BLaER1 treated with 17β-estradiol and CSF1 and Interleukin-3, amounts not matched to agents 10 nM and 100 nM (cell line): ENCODE data around the gene WFS1.

Experiments used
- H3K27ac ChIP-seq, 11 experiments: shearing (Covaris generic); formaldehyde crosslinking; 2 replicates each; pipeline ENCODE4 v1.8.1; 2022
- H3K27me3 ChIP-seq, 11 experiments: shearing (Covaris generic); formaldehyde crosslinking; 2 replicates each; pipeline ENCODE4 v1.8.1; 2022
- H3K36me3 ChIP-seq, 11 experiments: shearing (Covaris generic); formaldehyde crosslinking; 2 replicates each; pipeline ENCODE4 v1.8.1; 2022
- H3K4me1 ChIP-seq, 10 experiments: shearing (Covaris generic); formaldehyde crosslinking; 2 replicates each; pipeline ENCODE4 v1.8.1; 2022
- H3K4me2 ChIP-seq, 11 experiments: shearing (Covaris generic); formaldehyde crosslinking; 2 replicates each; pipeline ENCODE4 v1.8.1; 2022
- H3K4me3 ChIP-seq, 10 experiments: shearing (Covaris generic); formaldehyde crosslinking; 2 replicates each; pipeline ENCODE4 v1.8.1; 2022
- H3K9ac ChIP-seq, 11 experiments: shearing (Covaris generic); formaldehyde crosslinking; 2 replicates each; pipeline ENCODE4 v1.8.1; 2022
- H3K9me3 ChIP-seq, 11 experiments: shearing (Covaris generic); formaldehyde crosslinking; replicated peaks in 1 of 11; 2 replicates each; pipeline ENCODE4 v1.8.1; 2022
- H4K20me1 ChIP-seq, 11 experiments: shearing (Covaris generic); formaldehyde crosslinking; 2 replicates each; pipeline ENCODE4 v1.8.1; 2022
- Cebpa-rat ChIP-seq, 11 experiments: shearing (Covaris generic); IDR thresholded peaks; 2 replicates each; pipeline ENCODE4 v1.8.1; 2022

The WFS1 gene

DNA sequence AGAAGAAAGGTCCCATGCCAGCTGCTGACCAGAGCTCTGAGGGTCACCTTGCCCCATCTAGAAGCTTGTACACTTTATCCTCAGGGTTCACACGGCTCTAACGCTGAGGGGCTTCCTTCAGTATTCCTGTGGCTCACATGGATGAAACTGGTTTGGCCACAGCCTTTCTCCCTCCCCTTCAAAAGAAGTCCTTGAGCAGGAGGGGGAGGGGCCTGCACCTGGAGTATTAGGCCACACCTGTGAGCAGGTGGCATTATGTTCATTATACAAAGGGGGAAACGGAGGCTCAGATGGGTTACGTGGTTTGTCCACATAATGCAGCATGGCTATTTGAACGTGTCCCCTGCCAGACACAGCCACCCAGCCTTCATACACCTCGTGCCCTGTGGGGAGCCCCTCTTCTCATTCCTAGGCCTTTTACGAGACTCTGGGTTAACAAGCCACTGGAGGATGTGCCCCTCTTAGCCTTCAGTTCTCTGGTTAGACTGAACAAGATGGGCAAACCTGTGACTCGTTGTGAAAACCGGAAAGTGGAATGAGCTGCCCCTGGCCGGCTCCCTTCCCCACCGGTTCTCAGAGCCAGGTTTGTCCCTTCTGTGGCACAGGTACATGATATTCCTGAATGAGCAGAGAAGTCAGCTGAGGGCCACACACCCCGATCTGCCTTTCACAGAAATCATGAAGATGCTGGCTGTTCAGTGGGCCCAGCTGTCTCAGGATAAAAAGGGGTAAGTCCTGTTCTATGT is 42.1 kb upstream of the WFS1 start:
- no peaks in the 10 kb centered on the region for H3K36me3 ChIP-seq
- H3K9me3 ChIP-seq, result peaks cover 2 to 4% (median 3%) of the 10 kb centered on the region in 11 experiments; a peak in 20 of 22 replicates
- no peak overlapping the region for H3K27ac ChIP-seq
- H4K20me1 ChIP-seq, result peaks cover 0 to 31% (median 0%) of the 10 kb centered on the region in 11 experiments; a peak in 6 of 22 replicates
- H3K9ac ChIP-seq, result no peak overlapping the region
- no peak for TF ChIP-seq Cebpa-rat (IDR thresholded peaks at IDR 0.05)
- peak overlapping the region in 8 of 11 experiments; percentile 41 to 83 (median 71); a peak in 17 of 22 replicates for H3K4me2 ChIP-seq
- peaks cover 0 to 59% (median 33%) of the 10 kb centered on the region in 10 experiments; a peak in 16 of 20 replicates for H3K4me1 ChIP-seq
- H3K4me3 ChIP-seq, result no peak overlapping the region
- no peaks in the 10 kb centered on the region for H3K27me3 ChIP-seq

DNA sequence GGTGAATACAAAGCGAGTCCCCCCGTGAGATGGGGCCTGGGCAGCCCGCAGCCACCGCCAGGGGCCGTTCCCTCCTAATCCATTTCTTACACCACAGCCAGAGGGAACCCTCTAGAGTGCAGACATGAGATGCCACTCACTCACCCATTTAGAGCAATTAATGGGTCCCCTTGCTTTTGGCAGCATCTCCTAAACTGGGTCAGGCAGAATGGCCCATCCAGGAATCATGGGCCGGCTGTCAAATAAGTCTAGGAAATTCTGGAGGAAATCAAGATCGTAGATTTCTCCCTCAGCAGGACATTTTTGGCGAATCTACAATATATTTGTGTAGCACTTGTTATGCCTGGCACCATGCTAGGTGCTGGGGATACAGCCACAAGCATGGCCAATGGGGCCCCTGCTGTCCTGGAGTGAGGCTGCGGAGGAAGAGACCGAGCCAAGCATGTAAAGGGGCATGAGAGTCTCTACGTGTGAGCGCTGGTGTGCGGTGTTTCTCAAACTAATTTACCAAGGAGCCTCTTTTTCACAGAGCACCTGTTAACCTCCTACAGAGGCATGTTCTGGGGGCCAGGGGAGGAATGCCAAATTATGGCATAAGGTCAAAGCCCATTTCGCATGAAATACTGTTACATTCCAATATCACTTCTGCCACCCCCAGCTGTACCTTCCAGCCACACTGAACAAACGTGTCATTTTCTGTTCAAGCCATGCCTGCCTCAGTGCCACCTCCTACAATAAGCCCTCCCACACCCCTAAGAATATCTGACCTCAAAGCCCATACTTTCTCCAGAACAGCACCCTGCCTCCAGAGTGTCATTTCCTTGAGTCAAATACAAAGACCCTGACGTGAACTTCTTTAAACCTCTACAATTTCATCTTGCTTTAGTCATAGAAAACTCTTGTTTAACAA is 41.2 kb upstream of the WFS1 start:
- no peak overlapping the region for H3K27ac ChIP-seq
- no peak overlapping the region for H3K9ac ChIP-seq
- peak overlapping the region in 4 of 11 experiments; percentile 19 to 77 (median 52); a peak in 4 of 22 replicates for H3K4me2 ChIP-seq
- no peak overlapping the region for H3K4me3 ChIP-seq
- H3K4me1 ChIP-seq, result peaks cover 0 to 67% (median 37%) of the 10 kb centered on the region in 10 experiments; a peak in 16 of 20 replicates
- no peaks in the 10 kb centered on the region for H3K27me3 ChIP-seq
- no peaks in the 10 kb centered on the region for H3K36me3 ChIP-seq
- H3K9me3 ChIP-seq, result no peaks in the 10 kb centered on the region
- no peak for TF ChIP-seq Cebpa-rat (IDR thresholded peaks at IDR 0.05)
- H4K20me1 ChIP-seq, result peaks cover 0 to 31% (median 0%) of the 10 kb centered on the region in 11 experiments; a peak in 6 of 22 replicates

DNA sequence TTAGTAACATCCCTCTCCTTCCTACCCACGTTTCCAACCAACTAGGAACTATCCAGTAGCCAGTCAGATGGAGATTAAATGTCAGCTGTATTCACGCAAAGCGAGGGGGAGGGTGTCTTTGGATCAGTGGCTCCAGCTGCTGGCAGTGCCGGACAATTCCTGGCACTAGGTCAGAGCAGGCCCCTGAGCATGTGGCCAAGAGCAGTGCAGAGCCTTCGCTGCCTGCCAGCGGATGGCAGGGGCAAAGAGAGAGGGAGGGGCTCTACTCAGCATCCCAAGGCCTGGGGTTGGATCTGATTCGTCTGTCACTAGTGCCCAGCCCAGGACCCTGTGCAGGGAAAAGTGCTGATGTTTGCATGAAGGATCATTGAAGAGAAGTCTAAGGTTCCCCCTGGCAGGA is 40.6 kb upstream of the WFS1 start:
- Histone ChIP-seq H3K27ac (no peak overlapping the region), H3K4me3 (no peak overlapping the region), H4K20me1 (peaks cover 0 to 27% (median 0%) of the 10 kb centered on the region in 11 experiments; a peak in 6 of 22 replicates), H3K36me3 (no peaks in the 10 kb centered on the region), H3K27me3 (no peaks in the 10 kb centered on the region), H3K4me1 (peaks cover 0 to 74% (median 43%) of the 10 kb centered on the region in 10 experiments; a peak in 16 of 20 replicates), H3K4me2 (peak overlapping the region in 3 of 11 experiments; percentile 1 to 75 (median 19); a peak in 2 of 22 replicates), H3K9ac (no peak overlapping the region), H3K9me3 (no peaks in the 10 kb centered on the region)
- no peak for TF ChIP-seq Cebpa-rat (IDR thresholded peaks at IDR 0.05)

DNA sequence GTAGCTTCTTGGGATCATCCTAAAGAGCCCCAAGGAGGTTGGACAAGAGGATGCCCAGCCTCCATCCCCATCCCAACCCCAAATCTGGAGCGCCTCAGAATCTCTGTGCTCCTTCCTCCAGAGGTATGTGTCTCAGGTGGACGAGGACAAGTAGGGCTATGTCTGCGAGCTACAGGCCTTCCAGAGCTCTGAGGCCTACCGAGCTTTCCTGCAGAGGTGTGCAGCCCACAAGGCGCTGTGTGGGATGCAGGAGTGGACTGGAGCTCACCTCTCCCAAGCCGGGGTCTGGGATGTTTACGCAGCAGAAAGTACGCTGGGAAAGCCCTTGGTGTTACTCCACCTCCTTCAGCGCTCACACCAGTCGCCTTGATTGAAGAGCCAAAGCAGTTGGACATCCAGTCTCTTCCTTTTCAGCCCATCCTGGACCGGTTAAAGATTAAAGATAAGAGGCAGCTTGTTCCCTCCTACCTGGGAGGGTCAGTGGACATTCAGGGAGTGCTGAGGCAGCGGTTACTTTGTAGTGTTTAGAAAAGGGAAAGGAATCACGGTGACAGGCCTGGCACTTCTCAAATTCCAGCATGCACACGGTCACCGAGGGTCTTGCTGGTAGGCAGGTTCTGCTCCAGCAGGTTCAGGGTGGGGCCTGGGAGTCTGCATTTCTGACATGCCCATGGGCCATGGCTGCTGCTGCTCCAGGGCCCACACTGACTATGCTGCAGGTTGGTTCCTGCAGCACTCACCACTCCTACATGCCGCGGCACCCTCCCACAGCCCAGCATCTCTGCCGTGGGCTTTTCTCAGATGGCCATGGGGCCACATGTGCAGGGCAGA is 39.8 kb upstream of the WFS1 start:
- Histone ChIP-seq H4K20me1 (peaks cover 0 to 25% (median 0%) of the 10 kb centered on the region in 11 experiments; a peak in 6 of 22 replicates), H3K27me3 (no peaks in the 10 kb centered on the region), H3K27ac (no peak overlapping the region), H3K36me3 (no peaks in the 10 kb centered on the region), H3K4me3 (no peak overlapping the region), H3K4me2 (peak overlapping the region in 9 of 11 experiments; percentile 39 to 82 (median 70); a peak in 18 of 22 replicates), H3K9me3 (no peaks in the 10 kb centered on the region), H3K9ac (no peak overlapping the region), H3K4me1 (peaks cover 0 to 82% (median 51%) of the 10 kb centered on the region in 10 experiments; a peak in 17 of 20 replicates)
- no peak for TF ChIP-seq Cebpa-rat (IDR thresholded peaks at IDR 0.05)

DNA sequence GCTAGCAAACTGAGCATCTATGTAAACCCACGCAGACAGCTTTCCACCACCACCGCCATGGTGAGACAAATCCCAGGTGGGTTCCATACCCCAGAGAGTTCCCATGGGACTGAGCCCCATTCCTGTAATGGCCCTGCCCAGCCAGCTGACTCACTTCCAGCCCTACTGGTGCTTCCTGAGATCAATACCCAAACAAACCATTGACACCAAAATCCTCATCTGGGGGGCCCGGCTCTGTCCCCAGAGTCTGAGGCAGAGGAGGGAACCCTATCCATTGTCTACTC is 39.2 kb upstream of the WFS1 start:
- Histone ChIP-seq H3K27me3 (no peaks in the 10 kb centered on the region), H3K9ac (no peak overlapping the region), H3K4me3 (no peak overlapping the region), H3K27ac (no peak overlapping the region), H3K4me1 (peaks cover 0 to 88% (median 57%) of the 10 kb centered on the region in 10 experiments; a peak in 17 of 20 replicates), H4K20me1 (peaks cover 0 to 25% (median 0%) of the 10 kb centered on the region in 11 experiments; a peak in 5 of 22 replicates), H3K4me2 (peak overlapping the region in 9 of 11 experiments; percentile 39 to 82 (median 70); a peak in 18 of 22 replicates), H3K36me3 (no peaks in the 10 kb centered on the region), H3K9me3 (no peaks in the 10 kb centered on the region)
- TF ChIP-seq Cebpa-rat (IDR thresholded peaks at IDR 0.05), result no peak

DNA sequence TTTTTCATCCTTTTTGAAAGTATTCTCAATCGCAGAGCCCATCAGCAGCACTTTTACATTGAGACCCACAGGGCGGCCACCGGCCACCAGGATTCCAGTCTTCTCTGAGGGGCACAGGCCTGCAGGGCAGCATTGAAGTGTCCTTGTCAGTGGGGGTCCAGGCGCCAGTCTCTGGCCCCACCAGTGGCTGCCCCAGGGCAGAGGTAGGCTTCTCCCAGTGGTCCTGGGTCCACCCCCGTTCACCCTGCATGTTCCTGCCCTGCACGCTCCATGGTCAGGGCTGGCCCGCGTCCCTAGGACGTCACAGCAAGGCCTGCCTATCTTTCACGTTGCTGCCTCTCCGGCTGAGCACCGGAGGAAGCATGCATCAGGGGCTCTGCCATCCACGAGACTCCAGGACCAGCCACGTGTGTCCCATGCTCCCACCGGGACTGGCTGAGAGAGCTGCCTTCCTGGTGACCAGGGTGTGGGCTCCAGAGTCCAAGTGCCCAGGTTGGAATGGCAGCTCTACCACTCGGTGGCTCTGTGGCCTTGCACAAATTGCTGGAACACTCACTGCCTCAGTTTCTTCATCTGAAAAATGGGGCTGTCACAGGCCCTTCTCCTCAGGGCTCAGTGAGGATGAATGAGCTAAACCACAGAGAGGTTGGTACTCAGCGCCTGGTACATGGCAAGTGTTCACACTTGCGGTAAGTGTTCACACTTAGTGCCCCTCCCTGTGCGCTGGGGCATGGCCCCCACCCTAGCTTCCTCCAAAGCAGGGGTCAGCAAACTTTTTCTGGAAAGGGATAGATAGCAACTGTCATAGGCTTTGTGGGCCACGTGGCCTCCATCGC is 38.6 kb upstream of the WFS1 start:
- Histone ChIP-seq H3K4me3 (no peak overlapping the region), H3K27ac (no peak overlapping the region), H4K20me1 (peaks cover 0 to 23% (median 0%) of the 10 kb centered on the region in 11 experiments; a peak in 4 of 22 replicates), H3K27me3 (no peaks in the 10 kb centered on the region), H3K4me1 (peaks cover 0 to 93% (median 62%) of the 10 kb centered on the region in 10 experiments; a peak in 17 of 20 replicates), H3K4me2 (peak overlapping the region in 9 of 11 experiments; percentile 39 to 82 (median 70); a peak in 17 of 22 replicates), H3K9ac (no peak overlapping the region), H3K36me3 (no peaks in the 10 kb centered on the region), H3K9me3 (no peaks in the 10 kb centered on the region)
- no peak for TF ChIP-seq Cebpa-rat (IDR thresholded peaks at IDR 0.05)

DNA sequence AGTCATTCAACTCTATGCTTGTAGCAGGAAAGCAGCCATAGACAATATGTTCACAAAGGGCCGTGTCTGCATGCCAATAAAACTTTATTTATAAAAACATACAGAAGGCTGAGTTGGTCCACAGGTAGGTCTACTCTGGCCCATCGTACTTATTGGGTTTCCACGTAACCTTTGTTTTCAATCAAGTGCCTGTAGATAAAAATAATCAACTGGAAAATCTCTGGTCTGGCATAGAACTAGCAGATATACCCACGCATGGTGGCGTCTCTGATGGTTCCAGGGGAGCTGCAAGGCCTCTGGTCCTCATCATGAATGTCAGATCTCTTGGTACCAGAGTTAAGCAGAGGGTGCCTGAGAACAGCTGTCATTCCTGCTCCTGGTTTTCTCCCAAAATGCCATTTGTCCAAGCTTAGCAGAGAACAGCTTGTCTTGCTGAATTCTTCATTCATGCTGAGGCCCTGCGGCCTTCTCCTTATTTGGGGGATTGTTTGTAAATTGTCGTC is 37.9 kb upstream of the WFS1 start:
- Histone ChIP-seq H3K27ac (no peak overlapping the region), H3K9me3 (no peaks in the 10 kb centered on the region), H3K36me3 (no peaks in the 10 kb centered on the region), H4K20me1 (peaks cover 0 to 17% (median 0%) of the 10 kb centered on the region in 11 experiments; a peak in 2 of 22 replicates), H3K9ac (no peak overlapping the region), H3K4me2 (peak overlapping the region in 2 of 11 experiments; percentile 76 to 81; a peak in 2 of 22 replicates), H3K4me1 (peaks cover 0 to 91% (median 56%) of the 10 kb centered on the region in 10 experiments; a peak in 17 of 20 replicates), H3K4me3 (no peak overlapping the region), H3K27me3 (no peaks in the 10 kb centered on the region)
- no peak for TF ChIP-seq Cebpa-rat (IDR thresholded peaks at IDR 0.05)
